Measurements from ENCODE around the gene TCTN3. TPM values are rescaled to one million over a fixed set of nuclear protein-coding genes. Genes with fewer than 3 reads are reported as not detected.

Gene TCTN3
- total and polyA plus RNA-seq, 2 donors (not counting 3 experiments of a cell fraction or from before 2014, with no cell fraction given) = 40.4 to 52.6 TPM

DNA sequence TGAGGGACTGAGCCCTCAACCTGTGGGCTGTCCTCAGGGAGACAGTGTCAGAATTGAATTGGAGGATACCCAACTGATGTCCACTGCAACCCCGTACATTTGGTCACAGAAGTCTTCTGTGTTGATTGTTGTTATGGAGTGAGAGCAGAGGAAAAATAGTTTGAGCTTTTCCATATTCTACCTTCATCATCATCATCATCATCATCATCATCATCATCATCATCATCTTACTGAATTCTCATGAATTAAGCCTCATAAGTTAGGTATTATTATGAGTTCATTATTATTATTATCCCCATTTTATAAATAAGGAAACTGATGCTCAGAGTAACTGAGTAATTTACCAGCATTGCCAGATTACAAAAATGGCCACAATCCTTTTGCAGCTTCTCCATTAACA is 45.6 kb downstream of the TCTN3 start:
- Histone ChIP-seq H3K27me3 (ENCODE audit: control insufficient read depth in 2 of 2, insufficient read depth in 2 of 2, low read length in 2 of 2) (no peaks in the 10 kb centered on the region), H3K4me2 (ENCODE audit: insufficient read depth, low read length) (no peak overlapping the region), H4K20me1 (replicated peaks; ENCODE audit: control insufficient read depth, extremely low read depth, insufficient read depth, low read length) (no peaks in the 10 kb centered on the region), H3K4me1 (ENCODE audit: control insufficient read depth, extremely low read depth, insufficient read depth, low read length) (no peaks in the 10 kb centered on the region), H3K9me3 (replicated peaks; ENCODE audit: control insufficient read depth, insufficient read depth, low read length) (no peaks in the 10 kb centered on the region), H3K4me3 (replicated peaks in 1 of 3; ENCODE audit: insufficient read depth in 1 of 3, low read depth in 1 of 3, low read length in 3 of 3) (no peak overlapping the region), H2AFZ (ENCODE audit: low read depth, low read length) (no peak overlapping the region), H3K9ac (replicated peaks; ENCODE audit: extremely low read depth, insufficient read depth, low read length) (no peak overlapping the region), H3K79me2 (ENCODE audit: control insufficient read depth, insufficient read depth, low read length) (peaks cover 19% of the 10 kb centered on the region), H3K36me3 (ENCODE audit: control insufficient read depth in 2 of 2, extremely low read depth in 1 of 2, insufficient read depth in 2 of 2, low read length in 2 of 2) (peaks cover 4 to 24% of the 10 kb centered on the region in 2 experiments), H3K9me1 (replicated peaks; ENCODE audit: control insufficient read depth, extremely low read depth, insufficient read depth, low read length) (no peaks in the 10 kb centered on the region), H3K27ac (ENCODE audit: insufficient read depth, low read depth, low read length) (no peak overlapping the region)
- intact Hi-C loops (cut with micrococcal nuclease) = no loop called here
- POLR2A ChIA-PET = no interaction called here
- TF ChIP-seq POLR2A (IDR thresholded peaks at IDR 0.05; ENCODE audit: low read depth, low read length) = no peak
- TF ChIP-seq MYC (IDR thresholded peaks at IDR 0.05; ENCODE audit: low read depth, low read length) = no peak
- no peak for TF ChIP-seq FOS (IDR thresholded peaks at IDR 0.05; ENCODE audit: borderline replicate concordance, insufficient read depth, low read length)
- TF ChIP-seq EZH2 (IDR thresholded peaks at IDR 0.05; ENCODE audit: borderline replicate concordance, low read depth, low read length, severe bottlenecking) = no peak
- no peak for TF ChIP-seq JUN (IDR thresholded peaks at IDR 0.05; ENCODE audit: borderline replicate concordance, insufficient read depth, insufficient read length, low read depth)
- TF ChIP-seq, protein P1, sequence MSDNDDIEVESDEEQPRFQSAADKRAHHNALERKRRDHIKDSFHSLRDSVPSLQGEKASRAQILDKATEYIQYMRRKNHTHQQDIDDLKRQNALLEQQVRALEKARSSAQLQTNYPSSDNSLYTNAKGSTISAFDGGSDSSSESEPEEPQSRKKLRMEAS (IDR thresholded peaks at IDR 0.05; ENCODE audit: insufficient read depth, insufficient read length) = no peak
- no peak for TF ChIP-seq GATA2 (IDR thresholded peaks at IDR 0.05; ENCODE audit: insufficient read depth, insufficient read length, low read depth, low read length)
- TF ChIP-seq POLR2AphosphoS5 (IDR thresholded peaks at IDR 0.05; ENCODE audit: insufficient read depth, low read depth, low read length) = no peak
- TF ChIP-seq, protein P2, sequence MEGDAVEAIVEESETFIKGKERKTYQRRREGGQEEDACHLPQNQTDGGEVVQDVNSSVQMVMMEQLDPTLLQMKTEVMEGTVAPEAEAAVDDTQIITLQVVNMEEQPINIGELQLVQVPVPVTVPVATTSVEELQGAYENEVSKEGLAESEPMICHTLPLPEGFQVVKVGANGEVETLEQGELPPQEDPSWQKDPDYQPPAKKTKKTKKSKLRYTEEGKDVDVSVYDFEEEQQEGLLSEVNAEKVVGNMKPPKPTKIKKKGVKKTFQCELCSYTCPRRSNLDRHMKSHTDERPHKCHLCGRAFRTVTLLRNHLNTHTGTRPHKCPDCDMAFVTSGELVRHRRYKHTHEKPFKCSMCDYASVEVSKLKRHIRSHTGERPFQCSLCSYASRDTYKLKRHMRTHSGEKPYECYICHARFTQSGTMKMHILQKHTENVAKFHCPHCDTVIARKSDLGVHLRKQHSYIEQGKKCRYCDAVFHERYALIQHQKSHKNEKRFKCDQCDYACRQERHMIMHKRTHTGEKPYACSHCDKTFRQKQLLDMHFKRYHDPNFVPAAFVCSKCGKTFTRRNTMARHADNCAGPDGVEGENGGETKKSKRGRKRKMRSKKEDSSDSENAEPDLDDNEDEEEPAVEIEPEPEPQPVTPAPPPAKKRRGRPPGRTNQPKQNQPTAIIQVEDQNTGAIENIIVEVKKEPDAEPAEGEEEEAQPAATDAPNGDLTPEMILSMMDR (IDR thresholded peaks at IDR 0.05; ENCODE audit: extremely low read depth in 1 of 2, insufficient read depth in 1 of 2, low read depth in 1 of 2, low read length in 2 of 2) = no peak
- CTCF ChIA-PET = interaction anchor here (1.1 to 1.5 kb wide), 2 partner anchors 11 to 217 kb away, joined by 3 to 4 read pairs; no protein-coding TSS in a partner anchor
- BruUV-seq (replicated peaks) = no TSS peak
- DNase-seq (ENCODE audit: low read depth, low spot score) (no peak), FAIRE-seq (no peak)
- dilution Hi-C loops (cut with MboI; ENCODE audit: extremely low pct_ligation_motif_present, low sequenced_read_pairs) = no loop called here
